C4-2B (cell line): Measurements from ENCODE around the gene SH3BGR.
"Not testable (repeated sequence)": the region's sequence is repeated elsewhere in the genome, so short reads cannot be mapped to it uniquely, and the experiment has no call there.

Experiments
- H3K27ac ChIP-seq: fragments of 450-650 bp; 2 replicates; pipeline ENCODE4 v1.5.1; 2017
- ZFX ChIP-seq: fragments of 450-650 bp; IDR thresholded peaks from 2 replicates; pipeline ENCODE4 v1.6.1; 2017
- TF ChIP-seq, protein P1 (sequence below): fragments of 450-650 bp; conservative IDR thresholded peaks from 2 replicates; pipeline ENCODE4 v1.5.1; 2017; ENCODE audit warnings: mild to moderate bottlenecking

The SH3BGR gene

DNA sequence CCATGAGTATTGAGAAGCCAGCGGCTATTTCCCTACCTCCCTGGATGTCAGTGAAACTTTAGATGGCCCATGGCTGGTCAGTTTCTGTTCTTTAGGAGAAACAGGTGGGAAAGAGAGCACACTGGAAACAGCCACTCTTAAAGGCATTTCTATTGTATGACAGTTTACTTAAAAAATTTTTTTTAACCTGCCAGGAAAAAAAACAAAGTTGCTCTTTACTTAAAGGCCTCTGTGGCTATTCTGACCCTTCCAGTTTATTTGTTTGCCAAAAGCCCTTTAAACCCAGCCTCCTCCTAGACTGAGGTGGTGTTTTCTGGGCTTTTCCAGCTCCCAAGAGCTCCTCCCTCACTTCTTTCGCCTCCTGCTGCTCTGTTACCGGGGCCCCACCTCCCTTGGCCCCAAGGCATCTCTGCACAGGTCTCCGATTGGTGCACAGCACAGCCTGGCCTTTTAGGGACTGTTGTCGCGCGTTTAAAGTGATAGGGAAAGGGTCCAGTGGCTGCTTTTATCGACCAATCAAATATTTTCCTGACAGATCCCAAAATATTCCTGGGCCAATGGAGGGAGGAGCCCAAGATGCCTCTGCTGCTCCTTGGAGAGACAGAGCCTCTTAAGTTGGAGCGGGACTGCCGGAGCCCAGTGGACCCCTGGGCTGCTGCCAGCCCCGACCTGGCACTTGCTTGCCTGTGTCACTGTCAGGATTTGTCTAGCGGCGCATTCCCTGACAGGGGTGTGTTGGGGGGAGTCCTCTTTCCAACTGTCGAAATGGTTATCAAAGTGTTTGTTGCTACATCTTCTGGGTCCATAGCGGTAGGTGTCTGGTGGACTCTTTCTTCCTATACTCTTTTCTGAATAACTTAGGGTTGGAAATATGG lies at the start of gene SH3BGR:
Gene SH3BGR, plus strand, starts transcription at position 639 of the 875 bp plus-strand sequence. Its CDS starts 127 bp downstream, at position 766.
- no peak within 1 kb of the TSS for H3K27ac ChIP-seq
- TF ChIP-seq, protein P1, sequence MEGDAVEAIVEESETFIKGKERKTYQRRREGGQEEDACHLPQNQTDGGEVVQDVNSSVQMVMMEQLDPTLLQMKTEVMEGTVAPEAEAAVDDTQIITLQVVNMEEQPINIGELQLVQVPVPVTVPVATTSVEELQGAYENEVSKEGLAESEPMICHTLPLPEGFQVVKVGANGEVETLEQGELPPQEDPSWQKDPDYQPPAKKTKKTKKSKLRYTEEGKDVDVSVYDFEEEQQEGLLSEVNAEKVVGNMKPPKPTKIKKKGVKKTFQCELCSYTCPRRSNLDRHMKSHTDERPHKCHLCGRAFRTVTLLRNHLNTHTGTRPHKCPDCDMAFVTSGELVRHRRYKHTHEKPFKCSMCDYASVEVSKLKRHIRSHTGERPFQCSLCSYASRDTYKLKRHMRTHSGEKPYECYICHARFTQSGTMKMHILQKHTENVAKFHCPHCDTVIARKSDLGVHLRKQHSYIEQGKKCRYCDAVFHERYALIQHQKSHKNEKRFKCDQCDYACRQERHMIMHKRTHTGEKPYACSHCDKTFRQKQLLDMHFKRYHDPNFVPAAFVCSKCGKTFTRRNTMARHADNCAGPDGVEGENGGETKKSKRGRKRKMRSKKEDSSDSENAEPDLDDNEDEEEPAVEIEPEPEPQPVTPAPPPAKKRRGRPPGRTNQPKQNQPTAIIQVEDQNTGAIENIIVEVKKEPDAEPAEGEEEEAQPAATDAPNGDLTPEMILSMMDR: no peak
- no peak for TF ChIP-seq ZFX

DNA sequence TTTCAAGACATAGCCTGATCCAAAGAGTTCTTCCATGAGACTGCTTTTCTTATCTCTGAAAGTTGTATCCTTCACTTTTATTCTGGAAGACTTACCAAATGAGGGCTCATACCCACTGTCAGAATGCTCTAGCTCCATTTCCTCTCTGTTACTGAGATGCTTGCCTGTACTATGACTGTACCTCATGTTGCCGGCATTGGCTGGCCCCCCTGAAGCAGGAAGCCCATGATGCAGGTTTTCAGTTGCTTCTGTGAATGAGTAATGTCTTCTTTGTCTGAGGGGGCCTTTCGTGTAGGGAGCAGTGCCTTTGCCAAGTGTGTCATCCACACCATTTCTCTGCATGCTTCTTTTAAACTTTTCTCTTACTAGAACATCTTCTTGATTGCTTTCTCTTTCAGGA lies 45.7 kb upstream of the SH3BGR start:
- no peak for TF ChIP-seq ZFX
- TF ChIP-seq, protein P1: no peak
- H3K27ac ChIP-seq: no peak overlapping the region

DNA sequence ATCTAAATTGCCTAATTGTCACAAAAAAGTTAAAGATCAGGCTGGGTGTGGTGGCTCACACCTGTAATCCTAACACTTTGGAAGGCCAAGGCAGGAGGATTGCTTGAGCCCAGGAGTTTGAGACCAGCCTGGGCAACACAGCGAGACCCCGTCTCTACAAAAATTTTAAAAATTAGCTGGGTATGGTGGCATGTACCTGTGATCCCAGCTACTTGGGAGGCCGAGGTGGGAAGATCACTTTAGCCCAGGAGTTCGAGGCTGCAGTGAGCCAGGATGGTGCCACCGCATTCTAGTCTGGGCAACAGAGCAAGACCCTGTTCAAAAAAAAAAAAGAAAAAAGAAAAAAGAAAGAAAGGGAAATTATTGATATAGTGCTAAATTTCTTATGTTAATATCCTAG lies 32.6 kb upstream of the SH3BGR start:
- H3K27ac ChIP-seq: not testable (repeated sequence)

DNA sequence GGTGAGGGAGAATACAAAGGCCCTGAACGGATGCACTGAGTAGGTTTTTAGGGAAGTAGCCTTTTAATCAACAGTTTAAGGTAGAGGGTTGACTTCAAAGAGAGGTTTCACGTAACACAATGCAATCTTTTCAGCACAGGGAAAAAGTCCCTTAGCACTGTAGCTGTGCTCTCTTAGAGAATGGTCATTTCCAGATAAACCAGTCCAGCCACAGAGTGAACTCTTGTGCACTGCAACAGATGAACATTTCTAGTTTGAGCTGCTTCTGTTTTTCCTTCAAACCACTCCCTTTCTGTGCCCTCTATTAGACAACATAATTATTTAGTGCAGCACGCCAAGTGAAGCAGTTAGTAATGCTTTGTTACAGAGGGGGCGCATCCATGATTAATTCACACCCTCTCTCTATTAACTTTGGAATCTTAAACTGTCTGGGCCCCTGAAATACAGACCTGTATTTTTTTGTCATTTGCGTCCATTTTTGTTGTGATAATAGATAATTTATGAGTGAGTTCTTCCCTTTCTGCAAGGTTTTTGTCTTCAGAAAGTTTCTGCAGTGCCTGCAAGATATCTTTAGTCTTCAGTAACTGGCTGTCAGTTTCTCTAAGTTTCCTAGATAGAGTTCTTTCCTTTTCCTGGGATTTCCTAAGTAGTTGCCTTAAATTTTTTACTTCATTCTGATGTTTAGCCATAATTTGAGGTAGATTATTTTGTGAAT lies 29.1 kb upstream of the SH3BGR start:
- H3K27ac ChIP-seq: no peak overlapping the region

DNA sequence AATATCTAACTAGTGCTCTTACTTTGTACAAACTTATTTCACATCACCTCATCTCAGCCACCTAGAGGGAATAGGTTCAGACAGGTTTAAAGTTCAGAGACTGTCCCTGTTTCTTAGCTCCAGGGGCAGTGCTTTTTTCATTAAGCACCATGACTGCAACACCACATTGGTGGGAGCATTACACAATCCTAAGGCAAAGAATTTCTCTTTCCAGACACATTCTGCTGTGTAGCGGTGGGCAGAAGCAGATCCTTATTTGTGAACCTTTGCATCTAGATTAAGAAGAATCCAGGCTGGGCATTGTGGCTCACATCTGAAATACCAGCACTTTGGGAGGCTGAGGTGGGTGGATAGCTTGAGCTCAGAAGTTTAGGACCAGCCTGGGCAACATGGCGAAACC lies 22.3 kb upstream of the SH3BGR start:
- no peak for TF ChIP-seq ZFX
- TF ChIP-seq, protein P1: no peak
- H3K27ac ChIP-seq: no peak overlapping the region

More for the DNA sequence above, 29.1 kb upstream of the SH3BGR start:
- no peak for TF ChIP-seq ZFX
- TF ChIP-seq, protein P1: no peak

DNA sequence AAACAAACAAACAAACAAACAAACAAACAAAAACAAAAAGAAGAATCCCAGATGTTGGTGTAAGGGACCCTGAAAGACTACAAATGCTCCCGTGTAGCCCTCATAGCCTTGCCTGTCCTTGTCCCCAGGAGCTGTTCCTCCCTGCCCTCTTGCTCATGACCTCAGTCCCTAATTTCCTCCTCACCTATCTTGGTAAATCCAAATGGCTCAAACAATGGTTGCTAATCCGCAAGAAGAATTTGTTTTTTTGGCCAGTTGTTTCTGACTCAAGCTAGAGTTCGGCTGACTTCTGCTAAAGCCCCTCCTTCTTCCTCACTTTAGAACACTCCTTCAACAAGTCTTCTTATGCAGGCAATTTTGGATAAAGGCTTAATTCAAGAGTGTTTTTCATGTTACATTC lies 21.8 kb upstream of the SH3BGR start:
- TF ChIP-seq, protein P1: no peak
- TF ChIP-seq ZFX: no peak
- no peak overlapping the region for H3K27ac ChIP-seq

DNA sequence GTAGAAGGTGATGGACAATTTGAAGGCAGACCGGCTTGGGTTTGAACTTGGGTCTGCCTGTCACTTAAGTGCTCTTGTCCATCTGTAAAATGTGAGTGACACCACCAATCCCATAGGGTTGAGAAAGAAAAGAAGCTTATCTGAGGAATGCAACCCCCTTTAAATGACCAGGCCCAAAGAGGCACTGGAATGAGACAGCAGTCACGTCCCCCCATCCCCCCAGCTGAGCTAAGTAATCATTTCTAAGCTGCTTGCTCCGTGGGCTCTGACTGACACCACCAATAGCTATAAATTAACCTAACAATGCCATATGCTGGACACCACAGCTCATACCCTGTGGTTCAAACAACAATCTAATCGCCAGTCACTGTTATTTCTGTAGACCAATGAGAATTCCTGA lies 21.3 kb upstream of the SH3BGR start:
- H3K27ac ChIP-seq: no peak overlapping the region
- TF ChIP-seq, protein P1: no peak
- no peak for TF ChIP-seq ZFX
